Measurements from ENCODE around the gene SLC12A5.
A peak's percentile ranks its signal among the peaks of the same experiment; 100 is the strongest.
"Not testable (repeated sequence)": the region's sequence is repeated elsewhere in the genome, so short reads cannot be mapped to it uniquely, and the experiment has no call there.

SLC12A5 gene

GRCh38 chr20:46028772-46029371, at the start of gene SLC12A5:
Gene SLC12A5 (plus strand): TSS chr20:46029215. CDS start chr20:46029345, 130 bp downstream.
- DNase-seq (ENCODE audit: low read depth) = no peak

GRCh38 chr20:45981261-45981660, 47.8 kb upstream of the SLC12A5 start:
- DNase-seq (ENCODE audit: low read depth) = no peak

GRCh38 chr20:45983279-45983743, 45.7 kb upstream of the SLC12A5 start:
- DNase-seq (ENCODE audit: low read depth) = no peak

- no peak for DNase-seq (ENCODE audit: low read depth)
Measured at GRCh38 chr20:45985573-45985972, 43.4 kb upstream of the SLC12A5 start.

GRCh38 chr20:45987108-45987780, 41.8 kb upstream of the SLC12A5 start:
- DNase-seq (ENCODE audit: low read depth) = peak; percentile 60

GRCh38 chr20:45988830-45989229, 40.2 kb upstream of the SLC12A5 start:
- not testable (repeated sequence) for DNase-seq (ENCODE audit: low read depth)

GRCh38 chr20:45991616-45992015, 37.4 kb upstream of the SLC12A5 start:
- DNase-seq (ENCODE audit: low read depth) = peak; percentile 45

GRCh38 chr20:45993197-45993951, 35.6 kb upstream of the SLC12A5 start:
- DNase-seq (ENCODE audit: low read depth) = no peak

GRCh38 chr20:45994761-45995493, 34.1 kb upstream of the SLC12A5 start:
- DNase-seq (ENCODE audit: low read depth) = no peak

- DNase-seq (ENCODE audit: low read depth) = not testable (repeated sequence)
Measured at GRCh38 chr20:45995495-45996097, 33.4 kb upstream of the SLC12A5 start.

- no peak for DNase-seq (ENCODE audit: low read depth)
Measured at GRCh38 chr20:45997187-45997586, 31.8 kb upstream of the SLC12A5 start.

- no peak for DNase-seq (ENCODE audit: low read depth)
Measured at GRCh38 chr20:45998337-45998736, 30.7 kb upstream of the SLC12A5 start.

GRCh38 chr20:45998761-45999160, 30.3 kb upstream of the SLC12A5 start:
- peak; percentile 51 for DNase-seq (ENCODE audit: low read depth)

GRCh38 chr20:45999557-46000261, 29.3 kb upstream of the SLC12A5 start:
- no peak for DNase-seq (ENCODE audit: low read depth)

- no peak for DNase-seq (ENCODE audit: low read depth)
Measured at GRCh38 chr20:46000262-46000996, 28.6 kb upstream of the SLC12A5 start.

- DNase-seq (ENCODE audit: low read depth) = no peak
Measured at GRCh38 chr20:46001498-46001897, 27.5 kb upstream of the SLC12A5 start.

- DNase-seq (ENCODE audit: low read depth) = no peak
Measured at GRCh38 chr20:46002008-46002407, 27.0 kb upstream of the SLC12A5 start.

GRCh38 chr20:46004187-46004586, 24.8 kb upstream of the SLC12A5 start:
- DNase-seq (ENCODE audit: low read depth) = peak; percentile 45

- peak; percentile 85 for DNase-seq (ENCODE audit: low read depth)
Measured at GRCh38 chr20:46004889-46005473, 24.0 kb upstream of the SLC12A5 start.
